Activated T-helper 1 cell treated with Interleukin-2 at 50 U/mL for 16 hours (primary cell): ENCODE measurements around the gene ABL1.
A peak's percentile ranks its signal among the peaks of the same experiment; 100 is the strongest.
"Not testable (repeated sequence)": the region's sequence is repeated elsewhere in the genome, so short reads cannot be mapped to it uniquely, and the experiment has no call there.

Experiments
- DNase-seq: peaks from one replicate; pipeline ENCODE4 v3.0.0-alpha.2; 2020; ENCODE audit warnings: low read depth

The ABL1 gene

GRCh38 chr9:130834371-130835336 is at the start of gene ABL1:
Gene ABL1, plus strand, starts transcription at chr9:130835254. Its CDS starts 193 bp downstream, at chr9:130835447.
- DNase-seq, result peak; percentile 20

- no peak for DNase-seq
These were observed 49.0 kb upstream of the ABL1 start for GRCh38 chr9:130785940-130786508.

DNA sequence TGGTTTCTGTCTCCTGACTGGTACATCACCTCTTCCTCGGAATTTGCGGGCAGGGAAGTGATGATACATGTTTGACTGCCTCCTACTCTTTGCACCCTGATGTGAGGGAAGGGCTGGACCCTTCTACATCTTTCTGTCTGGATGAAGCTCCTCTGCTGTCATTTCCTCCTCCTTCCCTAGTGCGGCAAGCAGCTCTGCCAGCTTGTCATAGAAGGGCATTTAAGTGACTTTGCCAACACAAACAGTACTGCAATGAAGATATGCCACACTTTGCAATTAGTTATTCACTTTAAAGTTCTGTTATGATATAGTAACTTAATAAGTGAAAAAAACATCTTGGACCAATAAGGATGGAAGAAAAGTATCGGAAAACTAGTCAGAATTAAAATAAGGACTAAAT is 48.5 kb upstream of the ABL1 start:
- no peak for DNase-seq

DNA sequence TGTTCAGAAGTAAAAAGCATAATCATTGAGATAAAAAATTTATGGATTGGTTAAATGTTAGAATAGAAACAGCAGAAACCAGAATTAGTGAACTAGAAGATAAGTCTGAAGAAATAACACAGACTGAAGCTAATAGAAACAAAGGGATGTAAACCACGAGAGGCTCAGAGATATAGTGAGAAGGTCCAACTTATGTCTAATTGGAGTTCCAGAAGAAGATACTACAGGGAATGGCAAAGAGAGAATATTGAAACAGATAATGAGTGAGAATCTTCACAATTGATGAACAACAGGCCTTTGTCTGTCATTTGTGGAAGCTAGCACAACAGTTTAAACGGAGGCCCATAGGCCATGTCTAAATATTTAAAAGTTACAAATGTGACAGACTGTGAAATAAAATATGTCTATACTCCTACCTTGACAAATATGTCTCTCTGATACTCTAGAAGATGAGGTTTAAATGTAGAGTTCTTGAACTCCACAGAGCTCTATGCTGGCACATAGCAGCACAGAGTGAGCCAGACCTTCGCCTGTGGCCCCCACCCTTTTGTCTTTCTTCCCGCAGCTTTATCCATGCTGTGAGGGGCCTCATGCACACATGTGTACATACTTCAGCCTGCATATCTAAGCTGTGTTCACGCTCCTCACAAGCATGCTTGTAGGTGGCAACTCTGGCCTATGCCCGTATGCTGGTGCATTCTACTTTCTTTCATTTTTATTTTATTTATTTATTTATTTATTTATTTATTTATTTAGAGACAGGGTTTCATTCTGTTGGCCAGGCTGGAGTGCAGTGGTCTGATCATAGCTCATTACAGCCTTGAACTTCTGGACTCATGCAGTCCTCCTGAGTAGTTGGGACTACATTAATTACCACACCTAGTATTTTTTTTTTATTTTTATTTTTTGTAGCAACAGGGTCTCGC is 45.0 kb upstream of the ABL1 start:
- no peak for DNase-seq

DNA sequence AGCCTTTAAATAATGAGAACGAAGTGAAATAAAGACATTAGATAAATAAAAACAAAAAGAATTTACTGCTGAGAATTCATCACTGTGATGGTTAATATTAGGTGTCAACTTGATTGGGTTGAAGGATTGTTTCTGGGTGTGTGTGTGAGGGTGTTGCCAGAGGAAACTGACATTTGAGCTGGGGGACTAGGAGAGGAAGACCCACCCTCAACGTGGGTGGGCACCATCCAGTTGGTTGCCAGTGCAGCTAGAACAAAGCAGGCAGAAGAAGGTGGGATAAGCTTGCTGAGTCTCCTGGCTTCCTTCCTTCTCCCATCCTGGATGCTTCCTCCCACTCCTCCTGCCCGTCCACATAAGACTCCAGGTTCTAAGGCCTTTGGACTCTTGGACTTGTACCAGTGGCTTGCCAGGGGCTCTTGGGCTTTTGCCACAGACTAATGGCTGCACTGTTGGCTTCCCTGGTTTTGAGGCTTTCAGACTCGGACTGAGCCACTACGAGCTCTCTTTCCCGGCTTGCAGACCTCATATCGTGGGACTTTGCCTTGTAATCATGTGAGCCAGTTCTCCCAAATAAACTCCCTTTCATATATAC is 43.7 kb upstream of the ABL1 start:
- DNase-seq, result no peak

DNA sequence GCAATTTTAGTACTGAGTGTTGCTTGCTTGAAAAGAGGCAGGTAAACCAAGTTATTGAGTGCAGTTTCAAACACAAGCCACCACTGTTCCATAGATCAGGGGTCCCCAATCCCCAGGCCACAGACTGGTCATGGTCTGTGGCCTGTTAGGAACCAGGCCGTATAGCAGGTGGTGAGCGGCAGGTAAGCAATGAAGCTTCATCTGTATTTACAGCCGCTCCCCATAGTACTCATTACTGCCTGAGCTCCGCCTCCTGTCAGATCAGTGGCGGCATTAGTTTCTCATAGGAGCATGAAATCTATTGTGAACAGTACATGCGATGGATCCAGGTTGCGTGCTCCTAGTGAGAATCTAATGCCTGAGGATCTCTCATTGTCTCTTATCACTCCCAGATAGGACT is 41.5 kb upstream of the ABL1 start:
- DNase-seq, result no peak

DNA sequence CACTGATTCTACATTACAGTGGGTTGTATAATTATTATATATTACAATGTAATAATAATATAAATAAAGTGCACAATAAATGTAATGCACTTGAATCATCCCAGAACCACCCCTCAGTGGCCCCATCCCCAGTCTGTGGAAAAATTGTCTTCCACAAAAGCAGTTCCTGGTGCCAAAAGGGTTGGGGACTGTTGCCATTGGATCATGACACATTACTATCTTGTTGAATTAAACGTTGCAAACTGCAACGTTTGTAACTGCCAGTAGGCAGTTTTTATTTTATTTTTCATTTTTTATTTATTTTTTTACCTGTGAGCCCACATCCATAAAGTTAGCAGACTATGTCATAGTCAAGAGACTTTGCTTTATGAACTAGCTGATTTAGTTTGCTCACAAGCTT is 41.0 kb upstream of the ABL1 start:
- DNase-seq, result not testable (repeated sequence)

- not testable (repeated sequence) for DNase-seq
These were observed 40.6 kb upstream of the ABL1 start for GRCh38 chr9:130794423-130794822.

- DNase-seq, result no peak
These were observed 40.0 kb upstream of the ABL1 start for GRCh38 chr9:130794923-130795495.

DNA sequence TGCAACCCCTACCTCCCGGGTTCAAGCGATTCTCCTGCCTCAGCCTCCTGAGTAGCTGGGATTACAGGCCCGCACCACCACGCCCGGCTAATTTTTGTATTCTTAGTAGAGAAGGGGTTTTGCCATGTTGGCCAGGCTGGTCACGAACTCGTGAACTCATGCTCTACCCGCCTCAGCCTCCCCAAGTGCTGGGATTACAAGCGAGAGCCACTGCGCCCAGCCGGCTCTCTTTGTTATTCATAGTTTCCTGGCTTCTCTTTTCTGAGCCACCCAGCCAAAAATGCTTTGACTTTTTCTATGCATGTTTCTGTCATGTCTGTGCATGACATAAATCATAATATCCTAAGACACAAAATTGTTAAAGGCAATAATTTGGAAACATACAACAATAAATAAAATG is 31.9 kb upstream of the ABL1 start:
- DNase-seq, result not testable (repeated sequence)

- DNase-seq, result no peak
These were observed 29.3 kb upstream of the ABL1 start for GRCh38 chr9:130805510-130806326.

DNA sequence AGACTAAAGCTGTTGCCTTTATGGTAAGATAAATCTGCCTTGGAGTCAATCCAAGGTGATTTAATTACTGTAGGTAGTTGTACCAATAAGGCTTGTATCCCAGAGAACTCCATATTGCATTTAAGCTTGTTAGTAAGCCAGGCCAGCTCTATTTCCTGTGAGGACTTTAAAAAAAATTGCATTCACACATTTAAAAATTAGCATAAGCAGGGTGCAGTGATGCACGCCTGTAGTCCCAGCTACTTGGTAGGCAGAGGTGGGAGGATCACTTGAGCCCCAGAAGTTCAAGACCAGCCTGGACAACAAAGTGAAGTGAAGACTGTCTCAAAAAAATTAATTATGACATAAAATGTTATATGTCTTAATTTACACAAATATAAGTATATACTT is 28.7 kb upstream of the ABL1 start:
- DNase-seq, result no peak

DNA sequence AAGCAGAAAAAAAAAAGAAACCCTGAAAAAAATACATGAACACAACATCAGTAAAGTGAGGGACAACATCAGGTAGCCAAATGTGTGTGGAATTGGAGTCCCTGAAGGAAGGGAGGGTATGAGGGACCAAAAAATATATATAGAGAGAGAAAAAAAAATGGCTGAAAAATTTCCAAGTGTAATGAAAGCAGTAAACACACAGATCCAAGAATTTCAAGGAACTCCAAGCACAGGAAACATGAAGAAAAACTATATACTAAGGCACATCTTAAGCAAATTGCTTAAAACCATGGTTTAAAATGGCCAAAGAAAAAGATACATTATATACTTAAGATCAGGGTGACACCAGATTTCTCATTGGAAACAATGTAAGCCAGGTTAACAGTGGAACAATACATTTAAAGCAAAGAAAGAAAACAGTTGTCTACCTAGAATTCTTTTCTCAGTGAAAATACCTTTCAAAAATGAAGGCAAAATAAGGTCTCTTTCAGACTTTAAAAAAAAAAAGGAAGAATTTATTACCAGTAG is 24.4 kb upstream of the ABL1 start:
- DNase-seq, result no peak

GRCh38 chr9:130815242-130815808 is 19.7 kb upstream of the ABL1 start:
- no peak for DNase-seq

GRCh38 chr9:130817914-130818313 is 17.1 kb upstream of the ABL1 start:
- no peak for DNase-seq

GRCh38 chr9:130820135-130820738 is 14.8 kb upstream of the ABL1 start:
- no peak for DNase-seq

GRCh38 chr9:130823435-130823834 is 11.6 kb upstream of the ABL1 start:
- no peak for DNase-seq

- no peak for DNase-seq
These were observed 11.0 kb upstream of the ABL1 start for GRCh38 chr9:130824079-130824478.

- DNase-seq, result no peak
These were observed 10.3 kb upstream of the ABL1 start for GRCh38 chr9:130824643-130825350.
